ENCODE measurements around the gene SLC39A11. TPM values are rescaled to one million over a fixed set of nuclear protein-coding genes. Genes with fewer than 3 reads are reported as not detected.

Gene SLC39A11
- total RNA-seq, 2 donors from 2014 or later: 18.1 to 20.1 TPM

DNA sequence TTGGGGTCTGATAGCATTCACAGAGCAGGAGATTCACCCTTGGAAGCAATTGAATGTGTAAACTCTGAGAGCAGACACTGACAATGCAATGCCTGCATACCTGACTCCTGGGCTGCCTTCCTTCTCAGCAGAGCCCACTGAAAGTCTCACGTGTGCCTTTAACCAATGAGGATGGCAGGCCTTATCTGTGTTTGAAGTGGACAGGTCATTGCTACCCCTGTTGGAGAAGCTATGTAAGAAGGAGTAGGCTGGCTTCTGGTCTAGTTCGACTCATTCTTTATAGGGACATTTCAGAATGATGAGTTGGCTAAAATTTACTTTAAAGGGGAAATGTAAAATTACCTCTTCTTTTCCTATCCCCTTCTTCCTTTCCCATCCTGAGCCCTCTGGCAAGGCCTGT lies 446.3 kb downstream of the SLC39A11 start:
- H3K36me3 Mint-ChIP-seq (ENCODE audit: low read depth): no peaks in the 10 kb centered on the region
- H3K27me3 Mint-ChIP-seq (ENCODE audit: insufficient read depth): no peaks in the 10 kb centered on the region
- H3K9ac ChIP-seq (ENCODE audit: extremely low read depth, low read length, poor library complexity, severe bottlenecking): no peak overlapping the region
- H3K4me3 ChIP-seq (ENCODE audit: low read length): no peak overlapping the region
- DNase-seq: no peak
- H3K4me3 Mint-ChIP-seq: no peak overlapping the region
- no peaks in the 10 kb centered on the region for H3K4me1 ChIP-seq (ENCODE audit: control insufficient read depth, insufficient read depth, low read length)
- no peak overlapping the region for H3K27ac ChIP-seq (ENCODE audit: low read depth, low read length)
- no peaks in the 10 kb centered on the region for H3K9me3 Mint-ChIP-seq
- no peaks in the 10 kb centered on the region for H3K36me3 ChIP-seq (ENCODE audit: control insufficient read depth, insufficient read depth, low read length)
- no peaks in the 10 kb centered on the region for H3K27me3 ChIP-seq (ENCODE audit: control insufficient read depth, insufficient read depth, low read length, poor library complexity, severe bottlenecking)
- no peak overlapping the region for H3K27ac Mint-ChIP-seq
- TF ChIP-seq, protein P1, sequence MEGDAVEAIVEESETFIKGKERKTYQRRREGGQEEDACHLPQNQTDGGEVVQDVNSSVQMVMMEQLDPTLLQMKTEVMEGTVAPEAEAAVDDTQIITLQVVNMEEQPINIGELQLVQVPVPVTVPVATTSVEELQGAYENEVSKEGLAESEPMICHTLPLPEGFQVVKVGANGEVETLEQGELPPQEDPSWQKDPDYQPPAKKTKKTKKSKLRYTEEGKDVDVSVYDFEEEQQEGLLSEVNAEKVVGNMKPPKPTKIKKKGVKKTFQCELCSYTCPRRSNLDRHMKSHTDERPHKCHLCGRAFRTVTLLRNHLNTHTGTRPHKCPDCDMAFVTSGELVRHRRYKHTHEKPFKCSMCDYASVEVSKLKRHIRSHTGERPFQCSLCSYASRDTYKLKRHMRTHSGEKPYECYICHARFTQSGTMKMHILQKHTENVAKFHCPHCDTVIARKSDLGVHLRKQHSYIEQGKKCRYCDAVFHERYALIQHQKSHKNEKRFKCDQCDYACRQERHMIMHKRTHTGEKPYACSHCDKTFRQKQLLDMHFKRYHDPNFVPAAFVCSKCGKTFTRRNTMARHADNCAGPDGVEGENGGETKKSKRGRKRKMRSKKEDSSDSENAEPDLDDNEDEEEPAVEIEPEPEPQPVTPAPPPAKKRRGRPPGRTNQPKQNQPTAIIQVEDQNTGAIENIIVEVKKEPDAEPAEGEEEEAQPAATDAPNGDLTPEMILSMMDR (conservative IDR thresholded peaks at IDR 0.05): no peak
- no peaks in the 10 kb centered on the region for H3K9me3 ChIP-seq (ENCODE audit: control insufficient read depth, low read length)
- H3K4me1 Mint-ChIP-seq: peaks cover 2% of the 10 kb centered on the region
- 66 to 80% methylated on average over 1 to 2 of the region's 2 CpGs for WGBS, 2 experiments (ENCODE audit: insufficient coverage in 1 of 2, insufficient read length in 1 of 2)

DNA sequence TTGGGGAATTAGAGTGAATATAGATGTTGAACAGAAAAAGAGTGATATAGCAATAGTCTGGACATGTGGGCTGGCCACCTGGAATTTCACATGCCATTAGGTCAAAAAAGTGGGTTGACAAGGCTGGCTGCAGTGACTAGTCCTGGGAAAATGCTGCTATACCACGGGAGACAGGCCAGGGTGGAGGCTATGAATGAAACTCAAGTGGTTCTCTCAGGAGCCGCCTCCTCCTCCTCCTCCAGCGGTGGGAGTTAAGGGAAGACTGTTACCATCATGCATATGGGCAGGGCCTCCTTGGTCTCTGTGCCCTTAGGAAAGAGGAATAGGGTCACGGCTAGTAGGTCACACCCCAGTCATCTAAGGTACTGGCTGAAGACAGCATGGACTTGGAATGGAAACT lies 448.0 kb downstream of the SLC39A11 start:
- H3K4me1 ChIP-seq (ENCODE audit: control insufficient read depth, insufficient read depth, low read length): no peaks in the 10 kb centered on the region
- Mint-ChIP-seq H3K4me3 (no peak overlapping the region), H3K9me3 (no peaks in the 10 kb centered on the region), H3K4me1 (peaks cover 2% of the 10 kb centered on the region), H3K27ac (no peak overlapping the region), H3K27me3 (ENCODE audit: insufficient read depth) (peaks cover 6% of the 10 kb centered on the region), H3K36me3 (ENCODE audit: low read depth) (no peaks in the 10 kb centered on the region)
- H3K36me3 ChIP-seq (ENCODE audit: control insufficient read depth, insufficient read depth, low read length): no peaks in the 10 kb centered on the region
- WGBS, 2 experiments (ENCODE audit: insufficient coverage in 1 of 2, insufficient read length in 1 of 2): 86 to 100% methylated on average over 1 to 4 of the region's 4 CpGs
- no peak overlapping the region for H3K4me3 ChIP-seq (ENCODE audit: low read length)
- TF ChIP-seq, protein P1 (conservative IDR thresholded peaks at IDR 0.05): no peak
- no peak overlapping the region for H3K9ac ChIP-seq (ENCODE audit: extremely low read depth, low read length, poor library complexity, severe bottlenecking)
- H3K27me3 ChIP-seq (ENCODE audit: control insufficient read depth, insufficient read depth, low read length, poor library complexity, severe bottlenecking): no peaks in the 10 kb centered on the region
- no peak overlapping the region for H3K27ac ChIP-seq (ENCODE audit: low read depth, low read length)
- no peaks in the 10 kb centered on the region for H3K9me3 ChIP-seq (ENCODE audit: control insufficient read depth, low read length)
- no peak for DNase-seq

DNA sequence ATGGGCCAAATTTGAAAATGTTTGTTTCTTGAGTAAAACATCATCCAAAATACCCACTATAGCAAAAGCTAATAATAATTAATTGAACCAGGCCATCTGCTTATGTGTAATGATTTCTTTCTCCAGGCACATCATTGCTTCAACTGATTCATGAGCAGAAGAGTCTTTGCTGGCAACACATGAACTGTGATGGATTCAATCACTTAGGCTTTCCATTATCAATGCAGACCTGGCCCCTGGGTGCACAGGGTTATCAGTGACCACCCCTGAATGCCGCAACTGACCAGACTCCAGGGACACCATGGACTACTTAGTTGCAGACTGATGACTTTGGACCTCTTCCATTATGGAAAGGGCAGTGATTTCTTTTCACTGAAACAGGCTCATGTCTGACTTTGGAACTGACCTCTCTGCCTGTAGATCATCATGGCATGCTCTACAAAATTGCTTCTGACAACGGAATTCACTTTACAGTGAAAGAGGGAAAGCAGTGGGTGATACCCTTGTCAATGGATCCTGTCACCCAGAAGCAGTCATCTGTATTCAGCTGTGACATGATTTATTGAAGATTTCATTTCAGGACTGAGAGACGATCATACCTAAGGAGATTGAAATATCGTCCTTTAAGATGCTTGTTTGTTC lies 448.8 kb downstream of the SLC39A11 start:
- H3K4me3 ChIP-seq (ENCODE audit: low read length): no peak overlapping the region
- H3K27ac ChIP-seq (ENCODE audit: low read depth, low read length): no peak overlapping the region
- WGBS, 2 experiments (ENCODE audit: insufficient coverage in 1 of 2, insufficient read length in 1 of 2): 90 to 96% methylated on average over 4 of the region's 4 CpGs
- no peaks in the 10 kb centered on the region for H3K27me3 ChIP-seq (ENCODE audit: control insufficient read depth, insufficient read depth, low read length, poor library complexity, severe bottlenecking)
- no peaks in the 10 kb centered on the region for H3K9me3 Mint-ChIP-seq
- H3K4me1 Mint-ChIP-seq: peaks cover 2% of the 10 kb centered on the region
- H3K36me3 Mint-ChIP-seq (ENCODE audit: low read depth): no peaks in the 10 kb centered on the region
- no peak overlapping the region for H3K27ac Mint-ChIP-seq
- H3K4me1 ChIP-seq (ENCODE audit: control insufficient read depth, insufficient read depth, low read length): no peaks in the 10 kb centered on the region
- peaks cover 6% of the 10 kb centered on the region for H3K27me3 Mint-ChIP-seq (ENCODE audit: insufficient read depth)
- H3K36me3 ChIP-seq (ENCODE audit: control insufficient read depth, insufficient read depth, low read length): no peaks in the 10 kb centered on the region
- H3K4me3 Mint-ChIP-seq: no peak overlapping the region
- no peak for DNase-seq
- no peaks in the 10 kb centered on the region for H3K9me3 ChIP-seq (ENCODE audit: control insufficient read depth, low read length)
- H3K9ac ChIP-seq (ENCODE audit: extremely low read depth, low read length, poor library complexity, severe bottlenecking): no peak overlapping the region
- TF ChIP-seq, protein P1 (conservative IDR thresholded peaks at IDR 0.05): no peak
